ENCODE measurements around the gene MAMLD1. TPM values are rescaled to one million over a fixed set of nuclear protein-coding genes. Genes with fewer than 3 reads are reported as not detected.
A peak's percentile ranks its signal among the peaks of the same experiment; 100 is the strongest.

The MAMLD1 gene
- total RNA-seq, 1 experiment from 2014 or later, result 3.2 TPM

- BruUV-seq (replicated peaks), result no TSS peak
- ChIA-PET CTCF (no interaction called here), POLR2A (ENCODE audit: low non-redundant PET) (no interaction called here)
- no peak for TF ChIP-seq EZH2 (IDR thresholded peaks at IDR 0.05; ENCODE audit: borderline replicate concordance, low read depth, low read length, poor library complexity, severe bottlenecking)
- no peak for TF ChIP-seq CTCF (conservative IDR thresholded peaks at IDR 0.05; ENCODE audit: low read depth, low read length)
- intact Hi-C loops (cut with micrococcal nuclease; ENCODE audit: unreplicated experiment), result loop anchor here (5.0 kb wide), 1 partner anchor 80 kb away; no protein-coding TSS in a partner anchor
- H3K4me1 ChIP-seq (ENCODE audit: insufficient read depth, low read length, poor library complexity, severe bottlenecking), result peaks cover 33% of the 10 kb centered on the region
- no peaks in the 10 kb centered on the region for H3K36me3 ChIP-seq (ENCODE audit: insufficient read depth, low read length, poor library complexity, severe bottlenecking)
- H3K9me3 ChIP-seq (ENCODE audit: low read depth, low read length, poor library complexity, severe bottlenecking), result no peaks in the 10 kb centered on the region
- DNase-seq (ENCODE audit: low spot score), result peak; percentile 23
- no peak overlapping the region for H3K4me3 ChIP-seq (ENCODE audit: low read depth, low read length, poor library complexity, severe bottlenecking)
- no peaks in the 10 kb centered on the region for H3K27me3 ChIP-seq (replicated peaks; ENCODE audit: insufficient read depth, low read depth, low read length, poor library complexity)
- H3K27ac ChIP-seq (ENCODE audit: low read depth, low read length, poor library complexity, severe bottlenecking), result peak overlapping the region; percentile 78
These were observed 83.9 kb downstream of the MAMLD1 start for GRCh38 chrX:150446995-150447394.

GRCh38 chrX:150449313-150449712 lies 86.2 kb downstream of the MAMLD1 start:
- H3K27me3 ChIP-seq (replicated peaks; ENCODE audit: insufficient read depth, low read depth, low read length, poor library complexity), result no peaks in the 10 kb centered on the region
- DNase-seq (ENCODE audit: low spot score), result no peak
- H3K36me3 ChIP-seq (ENCODE audit: insufficient read depth, low read length, poor library complexity, severe bottlenecking), result no peaks in the 10 kb centered on the region
- no peak for TF ChIP-seq EZH2 (IDR thresholded peaks at IDR 0.05; ENCODE audit: borderline replicate concordance, low read depth, low read length, poor library complexity, severe bottlenecking)
- peak; percentile 37 for TF ChIP-seq CTCF (conservative IDR thresholded peaks at IDR 0.05; ENCODE audit: low read depth, low read length)
- ChIA-PET POLR2A (ENCODE audit: low non-redundant PET) (no interaction called here), CTCF (no interaction called here)
- H3K4me1 ChIP-seq (ENCODE audit: insufficient read depth, low read length, poor library complexity, severe bottlenecking), result peaks cover 33% of the 10 kb centered on the region
- no TSS peak for BruUV-seq (replicated peaks)
- intact Hi-C loops (cut with micrococcal nuclease; ENCODE audit: unreplicated experiment), result loop anchor here (5.0 kb wide), 1 partner anchor 82 kb away; no protein-coding TSS in a partner anchor
- H3K9me3 ChIP-seq (ENCODE audit: low read depth, low read length, poor library complexity, severe bottlenecking), result no peaks in the 10 kb centered on the region
- no peak overlapping the region for H3K27ac ChIP-seq (ENCODE audit: low read depth, low read length, poor library complexity, severe bottlenecking)
- H3K4me3 ChIP-seq (ENCODE audit: low read depth, low read length, poor library complexity, severe bottlenecking), result no peak overlapping the region

- Histone ChIP-seq H3K36me3 (ENCODE audit: insufficient read depth, low read length, poor library complexity, severe bottlenecking) (no peaks in the 10 kb centered on the region), H3K27ac (ENCODE audit: low read depth, low read length, poor library complexity, severe bottlenecking) (no peak overlapping the region), H3K4me3 (ENCODE audit: low read depth, low read length, poor library complexity, severe bottlenecking) (no peak overlapping the region), H3K4me1 (ENCODE audit: insufficient read depth, low read length, poor library complexity, severe bottlenecking) (peaks cover 30% of the 10 kb centered on the region), H3K27me3 (replicated peaks; ENCODE audit: insufficient read depth, low read depth, low read length, poor library complexity) (no peaks in the 10 kb centered on the region), H3K9me3 (ENCODE audit: low read depth, low read length, poor library complexity, severe bottlenecking) (no peaks in the 10 kb centered on the region)
- DNase-seq (ENCODE audit: low spot score), result peak; percentile 10
- no TSS peak for BruUV-seq (replicated peaks)
- TF ChIP-seq EZH2 (IDR thresholded peaks at IDR 0.05; ENCODE audit: borderline replicate concordance, low read depth, low read length, poor library complexity, severe bottlenecking), result no peak
- no peak for TF ChIP-seq CTCF (conservative IDR thresholded peaks at IDR 0.05; ENCODE audit: low read depth, low read length)
- intact Hi-C loops (cut with micrococcal nuclease; ENCODE audit: unreplicated experiment), result no loop called here
- CTCF ChIA-PET, result no interaction called here
- POLR2A ChIA-PET (ENCODE audit: low non-redundant PET), result no interaction called here
These were observed 87.5 kb downstream of the MAMLD1 start for GRCh38 chrX:150450519-150451177.
